22Rv1 (cell line): Measurements from ENCODE around the gene DRG1.

Experiments
- CTCF ChIP-seq: fragments of 450-650 bp; IDR thresholded peaks from 2 replicates; pipeline ENCODE4 v1.5.1; 2017; ENCODE audit warnings: mild to moderate bottlenecking
- ZFX ChIP-seq: fragments of 450-650 bp; IDR thresholded peaks from 2 replicates; pipeline ENCODE4 v1.6.1; 2017; ENCODE audit warnings: antibody characterized with exemption, borderline replicate concordance

- no peak for TF ChIP-seq CTCF
- no peak for TF ChIP-seq ZFX
Observed at GRCh38 chr22:31378123-31378522, 21.3 kb upstream of the DRG1 start.
